HepG2 (cell line): ENCODE results near the gene GAL3ST2. TPM values are rescaled to one million over a fixed set of nuclear protein-coding genes. Genes with fewer than 3 reads are reported as not detected.

Experiments used
- FIP1L1 ChIP-seq: fragments of 200-400 bp; formaldehyde crosslinking; IDR thresholded peaks from 2 replicates; pipeline ENCODE4 v1.6.1; 2018; ENCODE audit warnings: low read depth, mild to moderate bottlenecking, low read length, moderate library complexity, borderline replicate concordance; ENCODE audit not compliant: insufficient read depth
- HNRNPK ChIP-seq: fragments of 200-400 bp; formaldehyde crosslinking; IDR thresholded peaks from 2 replicates; pipeline ENCODE4 v1.6.1; 2018; ENCODE audit warnings: low read length, low read depth, moderate library complexity, mild to moderate bottlenecking; ENCODE audit not compliant: poor library complexity, severe bottlenecking
- HNRNPLL ChIP-seq: fragments of 200-400 bp; formaldehyde crosslinking; IDR thresholded peaks from 2 replicates; pipeline ENCODE4 v1.6.1; 2017; ENCODE audit warnings: mild to moderate bottlenecking, low read depth, low read length; ENCODE audit not compliant: poor library complexity, severe bottlenecking
- HOXA5 ChIP-seq: sonication (generic); formaldehyde crosslinking; IDR thresholded peaks from 2 replicates; pipeline ENCODE4 v1.4.0; 2020; ENCODE audit warnings: missing genetic modification reagents
- NCOA1 ChIP-seq: sonication (generic); formaldehyde crosslinking; IDR thresholded peaks from 2 replicates; pipeline ENCODE4 v1.9.0; 2021; ENCODE audit warnings: missing genetic modification reagents
- NKX3-1 ChIP-seq: sonication (generic); formaldehyde crosslinking; IDR thresholded peaks from 2 replicates; pipeline ENCODE4 v1.5.0; 2020; ENCODE audit warnings: missing genetic modification reagents
- SPEN ChIP-seq: sonication (generic); formaldehyde crosslinking; IDR thresholded peaks from 2 replicates; pipeline ENCODE4 v1.5.1; 2020; ENCODE audit warnings: low read depth, mild to moderate bottlenecking, missing genetic modification reagents
- THYN1 ChIP-seq: sonication (generic); formaldehyde crosslinking; IDR thresholded peaks from 2 replicates; pipeline ENCODE4 v1.8.1; 2023; ENCODE audit warnings: low read depth, mild to moderate bottlenecking, moderate library complexity, missing genetic modification reagents, borderline replicate concordance
- TMF1 ChIP-seq: sonication (generic); formaldehyde crosslinking; IDR thresholded peaks from 2 replicates; pipeline ENCODE4 v1.8.1; 2022; ENCODE audit warnings: low read depth, missing genetic modification reagents
- ZBTB7B ChIP-seq: sonication (generic); formaldehyde crosslinking; IDR thresholded peaks from 2 replicates; pipeline ENCODE4 v1.4.0; 2020; ENCODE audit warnings: missing genetic modification reagents
- ZMYM3 ChIP-seq: sonication (generic); formaldehyde crosslinking; IDR thresholded peaks from 2 replicates; pipeline ENCODE4 v1.5.1; 2020; ENCODE audit warnings: mild to moderate bottlenecking, missing genetic modification reagents
- ZNF354B ChIP-seq: sonication (generic); formaldehyde crosslinking; IDR thresholded peaks from 2 replicates; pipeline ENCODE4 v1.8.0; 2022; ENCODE audit warnings: mild to moderate bottlenecking, missing genetic modification reagents
- ZNF569 ChIP-seq: sonication (generic); formaldehyde crosslinking; IDR thresholded peaks from 2 replicates; pipeline ENCODE4 v1.5.0; 2020; ENCODE audit warnings: mild to moderate bottlenecking, missing genetic modification reagents, moderate library complexity, borderline replicate concordance
- ZNF703 ChIP-seq: sonication (generic); formaldehyde crosslinking; IDR thresholded peaks from 2 replicates; pipeline ENCODE4 v1.5.1; 2020; ENCODE audit warnings: missing genetic modification reagents, mild to moderate bottlenecking, moderate library complexity, borderline replicate concordance
- polyA plus RNA-seq, 8 experiments: library from polyadenylated mRNA; depleted of rRNA in 3 of 8; stranded (reverse) in 7 of 8; unstranded in 1 of 8; fragments of >200 nt; fragmentation: Illumina TruSeq in 4 of 8; extraction: Trizol in 4 of 8; gene quantifications; 2 replicates each; pipeline versions ENCODE4 v1.2.1 to v1.2.3, GENCODE V29; 2011 to 2016; ENCODE audit warnings: low read depth in 4 of 8, missing spikeins in 1 of 8, mixed read lengths in 1 of 8; ENCODE audit not compliant: insufficient read depth in 1 of 8
- total RNA-seq, 5 experiments: library from RNA; depleted of rRNA; stranded (reverse); fragments of >200 nt; fragmentation: Illumina TruSeq; extraction: Trizol; gene quantifications; 2 replicates each; pipeline ENCODE4 v1.2.3, GENCODE V29; 2016; ENCODE audit warnings: low read depth in 1 of 5
- TF ChIP-seq, protein P1 (sequence below): sonication (generic); formaldehyde crosslinking; IDR thresholded peaks from 2 replicates; pipeline ENCODE4 v1.9.0; 2022; ENCODE audit warnings: missing genetic modification reagents, mild to moderate bottlenecking, borderline replicate concordance
- TF ChIP-seq, protein P2 (sequence below): IDR thresholded peaks from 2 replicates; pipeline ENCODE4 v1.6.1; 2016; ENCODE audit warnings: missing genetic modification reagents, missing compliant biosample characterization
- TF ChIP-seq, protein P3 (sequence below): sonication (generic); formaldehyde crosslinking; IDR thresholded peaks from 2 replicates; pipeline ENCODE4 v1.4.0; 2020; ENCODE audit warnings: missing genetic modification reagents; ENCODE audit errors: not compliant biosample characterization
- TF ChIP-seq, protein P4 (sequence below): sonication (generic); formaldehyde crosslinking; IDR thresholded peaks from 2 replicates; pipeline ENCODE4 v1.4.0; 2020; ENCODE audit warnings: missing genetic modification reagents, borderline replicate concordance
- TF ChIP-seq, protein P5 (sequence below): sonication (generic); formaldehyde crosslinking; IDR thresholded peaks from 2 replicates; pipeline ENCODE4 v1.4.0; 2020; ENCODE audit warnings: mild to moderate bottlenecking, missing genetic modification reagents
- TF ChIP-seq, protein P6 (sequence below): sonication (generic); formaldehyde crosslinking; IDR thresholded peaks from 2 replicates; pipeline ENCODE4 v1.9.0; 2021; ENCODE audit warnings: missing genetic modification reagents, mild to moderate bottlenecking, borderline replicate concordance

GAL3ST2 gene
- total and polyA plus RNA-seq, 2 of the 13 experiments (the other 11 are each of a cell fraction or from before 2014, with no cell fraction given) = 0.17 to 0.20 TPM

DNA sequence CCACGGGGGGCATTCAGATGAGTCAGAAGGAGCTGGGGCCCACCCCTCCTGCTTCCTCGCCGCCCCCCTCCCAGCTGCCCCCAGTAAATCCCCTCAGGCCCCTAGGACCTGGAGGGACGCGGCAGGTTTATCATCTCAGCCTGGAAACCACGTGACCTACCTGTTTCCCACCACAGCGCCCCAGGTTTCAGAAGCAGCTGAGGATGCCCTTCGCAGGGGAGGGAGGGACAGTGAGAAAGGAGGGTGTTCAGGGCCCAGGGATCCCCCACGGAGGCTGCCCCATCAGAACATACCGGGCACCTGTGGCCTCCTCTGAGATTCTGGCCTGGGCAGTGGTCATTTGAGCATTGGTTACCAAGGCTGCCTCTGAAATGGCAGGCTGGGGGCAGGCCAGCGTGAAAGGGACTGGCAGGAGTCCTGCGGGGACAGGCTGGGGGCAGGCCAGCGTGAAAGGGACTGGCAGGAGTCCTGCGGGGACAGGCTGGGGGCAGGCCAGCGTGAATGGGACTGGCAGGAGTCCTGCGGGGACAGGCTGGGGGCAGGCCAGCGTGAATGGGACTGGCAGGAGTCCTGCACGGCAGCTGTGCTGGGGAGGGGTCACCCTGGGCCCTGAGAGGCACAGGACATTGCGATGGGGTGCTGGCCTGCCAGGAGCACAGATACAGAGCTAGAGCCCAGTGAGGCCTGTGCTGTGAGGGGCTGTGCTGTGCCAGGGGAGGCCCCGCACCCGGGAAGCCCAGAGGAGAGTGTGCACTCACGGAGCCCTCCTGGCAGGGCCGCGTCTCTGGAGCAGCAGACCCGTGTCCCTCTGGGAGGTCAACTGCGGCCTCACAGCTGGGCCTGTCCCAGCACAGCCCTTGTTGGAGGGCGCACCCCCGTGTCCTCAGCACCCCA, 33.9 kb downstream of the GAL3ST2 start (continued):
- TF ChIP-seq, protein P1, sequence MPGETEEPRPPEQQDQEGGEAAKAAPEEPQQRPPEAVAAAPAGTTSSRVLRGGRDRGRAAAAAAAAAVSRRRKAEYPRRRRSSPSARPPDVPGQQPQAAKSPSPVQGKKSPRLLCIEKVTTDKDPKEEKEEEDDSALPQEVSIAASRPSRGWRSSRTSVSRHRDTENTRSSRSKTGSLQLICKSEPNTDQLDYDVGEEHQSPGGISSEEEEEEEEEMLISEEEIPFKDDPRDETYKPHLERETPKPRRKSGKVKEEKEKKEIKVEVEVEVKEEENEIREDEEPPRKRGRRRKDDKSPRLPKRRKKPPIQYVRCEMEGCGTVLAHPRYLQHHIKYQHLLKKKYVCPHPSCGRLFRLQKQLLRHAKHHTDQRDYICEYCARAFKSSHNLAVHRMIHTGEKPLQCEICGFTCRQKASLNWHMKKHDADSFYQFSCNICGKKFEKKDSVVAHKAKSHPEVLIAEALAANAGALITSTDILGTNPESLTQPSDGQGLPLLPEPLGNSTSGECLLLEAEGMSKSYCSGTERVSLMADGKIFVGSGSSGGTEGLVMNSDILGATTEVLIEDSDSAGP (CRISPR knock-in tag) = peak; percentile 47
- TF ChIP-seq SPEN (CRISPR knock-in tag) (no peak), THYN1 (no peak), ZNF569 (no peak), NKX3-1 (CRISPR knock-in tag) (no peak), ZNF703 (no peak), HNRNPK (no peak), FIP1L1 (no peak), HOXA5 (no peak), TMF1 (no peak), ZBTB7B (0 out of 2 replicates have a peak, but pooled peaks have one; percentile 4), HNRNPLL (no peak), ZNF354B (CRISPR knock-in tag) (no peak), ZMYM3 (CRISPR knock-in tag) (no peak), NCOA1 (no peak)
- TF ChIP-seq, protein P2, sequence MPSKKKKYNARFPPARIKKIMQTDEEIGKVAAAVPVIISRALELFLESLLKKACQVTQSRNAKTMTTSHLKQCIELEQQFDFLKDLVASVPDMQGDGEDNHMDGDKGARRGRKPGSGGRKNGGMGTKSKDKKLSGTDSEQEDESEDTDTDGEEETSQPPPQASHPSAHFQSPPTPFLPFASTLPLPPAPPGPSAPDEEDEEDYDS = no peak
- TF ChIP-seq, protein P3, sequence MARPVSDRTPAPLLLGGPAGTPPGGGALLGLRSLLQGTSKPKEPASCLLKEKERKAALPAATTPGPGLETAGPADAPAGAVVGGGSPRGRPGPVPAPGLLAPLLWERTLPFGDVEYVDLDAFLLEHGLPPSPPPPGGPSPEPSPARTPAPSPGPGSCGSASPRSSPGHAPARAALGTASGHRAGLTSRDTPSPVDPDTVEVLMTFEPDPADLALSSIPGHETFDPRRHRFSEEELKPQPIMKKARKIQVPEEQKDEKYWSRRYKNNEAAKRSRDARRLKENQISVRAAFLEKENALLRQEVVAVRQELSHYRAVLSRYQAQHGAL (CRISPR knock-in tag) = no peak
- TF ChIP-seq, protein P4, sequence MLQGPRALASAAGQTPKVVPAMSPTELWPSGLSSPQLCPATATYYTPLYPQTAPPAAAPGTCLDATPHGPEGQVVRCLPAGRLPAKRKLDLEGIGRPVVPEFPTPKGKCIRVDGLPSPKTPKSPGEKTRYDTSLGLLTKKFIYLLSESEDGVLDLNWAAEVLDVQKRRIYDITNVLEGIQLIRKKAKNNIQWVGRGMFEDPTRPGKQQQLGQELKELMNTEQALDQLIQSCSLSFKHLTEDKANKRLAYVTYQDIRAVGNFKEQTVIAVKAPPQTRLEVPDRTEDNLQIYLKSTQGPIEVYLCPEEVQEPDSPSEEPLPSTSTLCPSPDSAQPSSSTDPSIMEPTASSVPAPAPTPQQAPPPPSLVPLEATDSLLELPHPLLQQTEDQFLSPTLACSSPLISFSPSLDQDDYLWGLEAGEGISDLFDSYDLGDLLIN (CRISPR knock-in tag) = no peak
- TF ChIP-seq, protein P5, sequence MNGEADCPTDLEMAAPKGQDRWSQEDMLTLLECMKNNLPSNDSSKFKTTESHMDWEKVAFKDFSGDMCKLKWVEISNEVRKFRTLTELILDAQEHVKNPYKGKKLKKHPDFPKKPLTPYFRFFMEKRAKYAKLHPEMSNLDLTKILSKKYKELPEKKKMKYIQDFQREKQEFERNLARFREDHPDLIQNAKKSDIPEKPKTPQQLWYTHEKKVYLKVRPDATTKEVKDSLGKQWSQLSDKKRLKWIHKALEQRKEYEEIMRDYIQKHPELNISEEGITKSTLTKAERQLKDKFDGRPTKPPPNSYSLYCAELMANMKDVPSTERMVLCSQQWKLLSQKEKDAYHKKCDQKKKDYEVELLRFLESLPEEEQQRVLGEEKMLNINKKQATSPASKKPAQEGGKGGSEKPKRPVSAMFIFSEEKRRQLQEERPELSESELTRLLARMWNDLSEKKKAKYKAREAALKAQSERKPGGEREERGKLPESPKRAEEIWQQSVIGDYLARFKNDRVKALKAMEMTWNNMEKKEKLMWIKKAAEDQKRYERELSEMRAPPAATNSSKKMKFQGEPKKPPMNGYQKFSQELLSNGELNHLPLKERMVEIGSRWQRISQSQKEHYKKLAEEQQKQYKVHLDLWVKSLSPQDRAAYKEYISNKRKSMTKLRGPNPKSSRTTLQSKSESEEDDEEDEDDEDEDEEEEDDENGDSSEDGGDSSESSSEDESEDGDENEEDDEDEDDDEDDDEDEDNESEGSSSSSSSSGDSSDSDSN (CRISPR knock-in tag) = peak; percentile 30; the same call in 1 of the 2 replicates
- TF ChIP-seq, protein P6, sequence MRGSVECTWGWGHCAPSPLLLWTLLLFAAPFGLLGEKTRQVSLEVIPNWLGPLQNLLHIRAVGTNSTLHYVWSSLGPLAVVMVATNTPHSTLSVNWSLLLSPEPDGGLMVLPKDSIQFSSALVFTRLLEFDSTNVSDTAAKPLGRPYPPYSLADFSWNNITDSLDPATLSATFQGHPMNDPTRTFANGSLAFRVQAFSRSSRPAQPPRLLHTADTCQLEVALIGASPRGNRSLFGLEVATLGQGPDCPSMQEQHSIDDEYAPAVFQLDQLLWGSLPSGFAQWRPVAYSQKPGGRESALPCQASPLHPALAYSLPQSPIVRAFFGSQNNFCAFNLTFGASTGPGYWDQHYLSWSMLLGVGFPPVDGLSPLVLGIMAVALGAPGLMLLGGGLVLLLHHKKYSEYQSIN (CRISPR knock-in tag) = no peak
